DND-41 (cell line): ENCODE data around the gene SPATA31C2.

Experiments used
- CTCF ChIP-seq: IDR thresholded peaks from 2 replicates; pipeline ENCODE4 v1.5.1; 2012; ENCODE audit warnings: borderline replicate concordance, low read length, moderate library complexity, mild to moderate bottlenecking; ENCODE audit not compliant: poor library complexity, severe bottlenecking; ENCODE audit errors: extremely low read depth
- EZH2 ChIP-seq: IDR thresholded peaks from 3 replicates; pipeline ENCODE4 v1.6.1; 2012; ENCODE audit warnings: borderline replicate concordance, low read depth, mild to moderate bottlenecking, moderate library complexity, low read length, inconsistent platforms; ENCODE audit not compliant: severe bottlenecking

GRCh38 chr9:88187631-88188030 is 49.4 kb upstream of the SPATA31C2 start:
- TF ChIP-seq CTCF (no peak), EZH2 (no peak)
